Activated CD4-positive, alpha-beta T cell treated with anti-CD3 and anti-CD28 coated beads, Interleukin-2, amount 50 U/mL, for 1 hour (primary cell): ENCODE results near the gene C2CD2L.
"Not testable (repeated sequence)": the region's sequence is repeated elsewhere in the genome, so short reads cannot be mapped to it uniquely, and the experiment has no call there.

ENCODE experiments used
- DNase-seq: peaks from one replicate; pipeline ENCODE4 v3.0.0-alpha.2; 2020

The C2CD2L gene

GRCh38 chr11:119153049-119153818 lies 46.1 kb downstream of the C2CD2L start:
- no peak for DNase-seq

GRCh38 chr11:119154178-119154577 lies 47.0 kb downstream of the C2CD2L start:
- no peak for DNase-seq

GRCh38 chr11:119155733-119156492 lies 48.8 kb downstream of the C2CD2L start:
- no peak for DNase-seq

- DNase-seq: no peak
Observed at GRCh38 chr11:119156496-119156895, 49.4 kb downstream of the C2CD2L start.

- no peak for DNase-seq
Observed at GRCh38 chr11:119157063-119157462, 49.9 kb downstream of the C2CD2L start.

- no peak for DNase-seq
Observed at GRCh38 chr11:119158467-119158866, 51.3 kb downstream of the C2CD2L start.

- DNase-seq: no peak
Observed at GRCh38 chr11:119160151-119160550, 53.0 kb downstream of the C2CD2L start.

- DNase-seq: no peak
Observed at GRCh38 chr11:119161871-119162270, 54.7 kb downstream of the C2CD2L start.

GRCh38 chr11:119166368-119167076 lies 59.4 kb downstream of the C2CD2L start:
- DNase-seq: no peak

GRCh38 chr11:119167077-119167458 lies 59.9 kb downstream of the C2CD2L start:
- not testable (repeated sequence) for DNase-seq

- no peak for DNase-seq
Observed at GRCh38 chr11:119167933-119168332, 60.8 kb downstream of the C2CD2L start.
